Lower leg skin (tissue), 3 donors: Measurements from ENCODE around the gene S1PR3.

Source experiments
- CTCF ChIP-seq, 3 donors: fragments of 450-650 bp; IDR thresholded peaks; one replicate each; pipeline ENCODE4 v1.5.1; 2016; ENCODE audit warnings: antibody characterized with exemption in 3 of 3, mild to moderate bottlenecking in 3 of 3, moderate library complexity in 2 of 3
- POLR2A ChIP-seq, 2 donors: fragments of 450-650 bp; IDR thresholded peaks; one replicate each; pipeline ENCODE4 v1.6.1; 2016 to 2017; ENCODE audit warnings: antibody characterized with exemption in 2 of 2, mild to moderate bottlenecking in 1 of 2, moderate library complexity in 1 of 2

- no peak for TF ChIP-seq CTCF (IDR thresholded peaks at IDR 0.05)
- no peak for TF ChIP-seq POLR2A (IDR thresholded peaks at IDR 0.05)
These were observed 7.2 kb downstream of the S1PR3 start for GRCh38 chr9:88998503-88998902.
